AG04449 (cell line): ENCODE results near the gene EGFL8.
A peak's percentile ranks its signal among the peaks of the same experiment; 100 is the strongest.

Experiments used
- CTCF ChIA-PET: fragments of 350-600 bp; formaldehyde crosslinking; extraction: SDS; loops from one replicate; lab custom pipeline; 2021; ENCODE audit warnings: antibody characterized with exemption; lab: Yijun Ruan, JAX
- POLR2A ChIA-PET: fragments of 400-600, 350-600 bp; formaldehyde crosslinking; extraction: SDS; loops from one replicate; lab custom pipeline; 2020; ENCODE audit warnings: antibody characterized with exemption, inconsistent platforms; lab: Yijun Ruan, JAX
- DNase-seq: peaks from one replicate; pipeline ENCODE4 v3.0.0-alpha.2; 2010; ENCODE audit warnings: low read depth, low spot score
- H3K4me3 ChIP-seq: 2 replicates; pipeline ENCODE4 v1.5.1; 2011; ENCODE audit warnings: low read depth, mild to moderate bottlenecking, control low read depth, low read length
- CTCF ChIP-seq: IDR thresholded peaks from one replicate; pipeline ENCODE4 v1.5.1; 2011; ENCODE audit warnings: mild to moderate bottlenecking, moderate library complexity, low read length, control low read depth, inconsistent platforms; ENCODE audit not compliant: insufficient read depth; ENCODE audit errors: missing control alignments

EGFL8 gene

GRCh38 chr6:32154514-32155161 is 9.8 kb upstream of the EGFL8 start:
- ChIA-PET POLR2A (no interaction called here), CTCF (interaction anchor here (0.8 to 1.3 kb wide), 9 partner anchors 10 to 108 kb away, joined by 3 to 32 read pairs (median 5); partner anchors contain the start of gene EGFL8)
- no peak for DNase-seq
- TF ChIP-seq CTCF = peak; percentile 76
- peak overlapping the region; percentile 90 for H3K4me3 ChIP-seq

GRCh38 chr6:32156891-32157290 is 7.5 kb upstream of the EGFL8 start:
- no peak overlapping the region for H3K4me3 ChIP-seq
- no peak for TF ChIP-seq CTCF
- POLR2A ChIA-PET = no interaction called here
- CTCF ChIA-PET = interaction anchor here (0.7 kb wide), 1 partner anchor 38 kb away, joined by 3 read pairs; no protein-coding TSS in a partner anchor
- DNase-seq = no peak

GRCh38 chr6:32158052-32158451 is 6.3 kb upstream of the EGFL8 start:
- ChIA-PET POLR2A (no interaction called here), CTCF (interaction anchor here (0.9 to 1.9 kb wide), 3 partner anchors 38 to 41 kb away, joined by 3 to 5 read pairs (median 3); no protein-coding TSS in a partner anchor)
- no peak for DNase-seq
- TF ChIP-seq CTCF = no peak
- no peak overlapping the region for H3K4me3 ChIP-seq

GRCh38 chr6:32163559-32164258 is 686 bp upstream of the EGFL8 start:
- CTCF ChIA-PET = interaction anchor here (1.5 to 3.4 kb wide), 3 partner anchors 9 to 50 kb away, joined by 5 to 24 read pairs (median 7); no protein-coding TSS in a partner anchor
- DNase-seq = no peak
- POLR2A ChIA-PET = interaction anchor here (0.7 to 1.8 kb wide), 2 partner anchors 11 to 192 kb away, joined by 3 to 4 read pairs; partner anchors contain the start of gene DXO
- no peak overlapping the region for H3K4me3 ChIP-seq
- no peak for TF ChIP-seq CTCF

GRCh38 chr6:32166411-32167061 is 2.1 kb downstream of the EGFL8 start:
- POLR2A ChIA-PET = no interaction called here
- CTCF ChIA-PET = interaction anchor here (1.1 kb wide), 1 partner anchor 50 kb away, joined by 3 read pairs; no protein-coding TSS in a partner anchor
- H3K4me3 ChIP-seq = no peak overlapping the region
- no peak for TF ChIP-seq CTCF
- no peak for DNase-seq
